Activated naive CD4-positive, alpha-beta T cell (primary cell): ENCODE results near the gene NT5DC4.
A peak's percentile ranks its signal among the peaks of the same experiment; 100 is the strongest.

ENCODE experiments used
- DNase-seq, 4 experiments: peaks; one replicate each; lab custom pipeline; 2025; lab: John Stamatoyannopoulos, UW

The NT5DC4 gene

DNA sequence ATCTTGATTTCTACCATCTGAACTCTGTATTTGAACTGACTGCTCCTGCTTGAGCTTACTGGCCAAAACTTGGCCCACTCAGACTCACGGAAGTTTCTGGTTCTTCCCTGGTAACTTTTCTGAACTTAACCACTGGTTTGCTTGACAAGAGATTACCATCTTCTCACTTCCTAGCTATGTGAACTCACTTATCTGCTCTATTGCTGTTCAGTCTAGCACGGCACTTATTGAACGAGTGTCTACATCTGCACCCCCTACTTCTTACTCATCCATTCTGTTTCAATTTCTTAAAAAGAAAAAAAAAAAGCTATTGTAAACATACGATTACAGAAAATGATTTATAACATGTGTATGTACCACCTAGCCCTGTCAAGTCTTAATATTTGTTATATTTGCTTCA is 34.6 kb downstream of the NT5DC4 start:
- no peak for DNase-seq

DNA sequence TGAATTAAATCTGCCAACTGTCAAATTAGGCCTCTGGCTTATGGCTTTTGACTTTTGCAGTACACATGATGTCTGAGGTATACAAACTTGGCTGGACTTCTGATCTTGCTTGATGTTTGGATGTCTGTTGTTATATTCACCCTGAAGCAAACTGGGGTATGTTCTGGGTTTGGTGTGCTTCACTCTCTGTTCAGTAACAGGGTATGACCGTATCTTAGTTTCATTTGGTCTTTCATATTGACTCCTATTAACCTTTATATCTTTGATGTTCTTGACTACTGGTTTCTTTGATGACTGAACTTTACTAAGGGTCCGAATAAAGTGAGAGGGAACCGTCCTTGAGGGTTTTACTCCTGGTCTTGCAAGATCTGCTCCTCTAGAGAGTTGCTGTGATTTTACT is 35.4 kb downstream of the NT5DC4 start:
- no peak for DNase-seq

DNA sequence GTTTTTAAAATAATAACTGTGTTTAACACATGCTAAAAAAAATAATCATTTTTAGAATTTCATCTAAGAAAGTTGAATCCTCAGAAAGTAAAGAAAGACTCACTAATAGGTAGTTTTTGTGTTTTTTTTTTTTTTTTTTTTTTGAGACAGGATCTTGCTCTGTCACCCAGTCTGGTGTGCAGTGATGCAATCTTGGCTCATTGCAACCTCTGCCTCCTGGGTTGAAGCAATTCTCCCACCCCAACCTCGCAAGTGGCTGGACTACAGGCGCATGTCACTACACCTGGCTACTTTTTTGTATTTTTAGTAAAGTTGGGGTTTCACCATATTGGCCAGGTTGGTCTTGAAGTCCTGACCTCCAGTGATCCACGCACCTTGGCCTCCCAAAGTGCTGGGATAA is 36.4 kb downstream of the NT5DC4 start:
- no peak for DNase-seq

DNA sequence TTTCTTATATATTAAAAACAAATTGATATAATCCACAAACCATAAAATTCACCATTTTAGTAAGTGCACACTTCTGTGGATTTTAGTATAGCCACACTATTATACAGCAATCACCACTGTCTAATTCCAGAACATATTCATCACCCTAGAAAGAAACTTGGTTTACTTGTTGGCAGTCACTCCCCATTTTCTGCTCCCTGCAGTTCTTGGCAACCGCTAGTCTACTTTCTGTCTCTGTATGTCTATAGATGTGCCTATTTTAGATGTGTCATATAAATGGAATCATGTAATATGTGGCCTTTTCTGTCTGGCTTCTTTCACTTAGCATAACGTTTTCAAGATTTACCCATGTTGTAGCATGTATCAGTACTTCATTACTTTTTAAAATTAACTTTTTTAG is 37.9 kb downstream of the NT5DC4 start:
- no peak for DNase-seq

- no peak for DNase-seq
These were observed 39.3 kb downstream of the NT5DC4 start for GRCh38 chr2:112760149-112760548.

- no peak for DNase-seq
These were observed 41.5 kb downstream of the NT5DC4 start for GRCh38 chr2:112762276-112762675.

GRCh38 chr2:112764071-112765044 is 43.5 kb downstream of the NT5DC4 start, which contains the start of gene CKAP2L:
CKAP2L (minus strand) TSS chr2:112764609; CDS start chr2:112764598, 11 bp downstream.
- DNase-seq = peak; percentile 74 to 91 (median 84)

- no peak for DNase-seq
These were observed 44.4 kb downstream of the NT5DC4 start for GRCh38 chr2:112765251-112765650.

GRCh38 chr2:112767693-112768330 is 47.0 kb downstream of the NT5DC4 start:
- no peak for DNase-seq

- no peak for DNase-seq
These were observed 47.6 kb downstream of the NT5DC4 start for GRCh38 chr2:112768432-112768831.

GRCh38 chr2:112772322-112772721 is 51.5 kb downstream of the NT5DC4 start:
- DNase-seq = no peak

DNA sequence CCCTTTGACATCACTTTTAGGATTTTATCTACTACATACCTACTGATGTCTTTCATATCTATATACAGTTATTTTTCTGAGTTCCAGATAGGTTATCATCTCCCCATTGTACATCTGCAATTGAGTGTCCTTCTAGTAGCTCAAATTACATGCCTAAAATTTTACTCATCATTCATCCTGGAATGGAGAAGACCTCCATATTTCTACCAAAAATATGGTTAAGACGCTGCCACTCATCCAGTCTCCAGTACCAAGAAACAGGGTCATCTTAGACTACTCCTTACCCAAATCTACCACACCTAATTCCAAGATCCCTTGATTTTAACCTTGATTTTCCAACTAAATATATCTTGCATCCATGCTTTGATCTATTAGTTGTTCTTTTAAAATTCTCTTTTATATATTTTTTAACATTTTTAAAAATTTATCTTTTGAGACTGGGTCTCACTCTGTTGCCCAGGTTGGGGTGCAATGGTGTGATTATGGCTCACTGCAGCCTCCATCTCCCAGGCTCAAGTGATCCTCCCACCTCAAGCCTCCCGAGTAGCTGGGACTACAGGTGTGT is 52.2 kb downstream of the NT5DC4 start:
- no peak for DNase-seq

- DNase-seq = no peak
These were observed 52.7 kb downstream of the NT5DC4 start for GRCh38 chr2:112773556-112773955.

DNA sequence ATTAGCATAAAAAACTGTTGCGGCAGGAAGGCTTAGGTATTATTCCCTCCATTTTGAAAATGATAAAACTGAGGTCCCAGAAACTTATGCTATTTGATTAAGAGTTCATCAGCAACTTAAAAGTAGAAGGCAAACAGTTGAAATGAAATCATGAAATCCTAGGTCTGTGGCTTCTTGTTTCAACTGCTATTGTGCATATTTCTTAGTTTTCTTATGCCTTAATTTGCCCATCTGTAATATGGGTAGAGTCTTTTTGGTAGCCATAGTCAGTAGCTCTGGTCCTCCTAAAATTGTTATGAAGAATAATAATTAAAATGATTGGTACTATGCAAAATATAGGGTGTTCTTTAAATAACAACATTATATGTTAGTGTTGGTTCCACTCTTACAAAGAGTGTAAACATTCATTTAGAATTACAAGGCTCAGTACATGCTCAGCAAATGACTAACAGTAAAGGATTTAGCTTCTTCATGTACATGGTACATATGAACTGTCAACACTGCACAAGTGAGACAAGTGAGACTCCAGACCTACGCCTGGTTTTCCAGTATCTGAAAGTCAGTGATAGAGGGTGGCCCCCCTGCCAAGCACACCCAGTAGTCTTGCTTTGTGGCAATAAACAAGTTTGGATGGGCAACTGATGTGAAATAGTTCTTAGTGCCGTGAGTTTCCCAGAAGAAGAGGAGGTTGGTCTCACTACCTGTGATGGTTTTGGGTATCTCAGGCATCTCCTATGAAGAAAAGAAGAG is 53.9 kb downstream of the NT5DC4 start:
- no peak for DNase-seq

DNA sequence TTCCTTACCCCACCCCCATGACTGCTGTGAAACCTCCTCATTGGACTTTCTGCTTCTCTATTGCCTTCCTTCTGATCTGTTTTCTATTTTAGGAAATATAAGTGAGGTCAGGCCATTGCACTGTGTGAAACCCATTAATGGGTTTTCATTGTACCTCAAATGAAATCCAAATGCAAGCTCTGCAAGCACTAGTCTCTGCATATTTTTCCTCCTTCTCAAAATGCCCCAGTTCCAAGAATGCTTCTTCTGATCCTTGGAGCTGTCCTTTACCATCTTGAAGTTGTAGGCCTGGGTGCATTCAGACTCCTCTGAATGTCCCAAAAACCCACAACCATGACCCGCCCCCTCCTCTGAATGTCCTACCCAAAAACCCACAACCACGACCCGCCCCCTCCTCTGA is 55.3 kb downstream of the NT5DC4 start:
- no peak for DNase-seq

DNA sequence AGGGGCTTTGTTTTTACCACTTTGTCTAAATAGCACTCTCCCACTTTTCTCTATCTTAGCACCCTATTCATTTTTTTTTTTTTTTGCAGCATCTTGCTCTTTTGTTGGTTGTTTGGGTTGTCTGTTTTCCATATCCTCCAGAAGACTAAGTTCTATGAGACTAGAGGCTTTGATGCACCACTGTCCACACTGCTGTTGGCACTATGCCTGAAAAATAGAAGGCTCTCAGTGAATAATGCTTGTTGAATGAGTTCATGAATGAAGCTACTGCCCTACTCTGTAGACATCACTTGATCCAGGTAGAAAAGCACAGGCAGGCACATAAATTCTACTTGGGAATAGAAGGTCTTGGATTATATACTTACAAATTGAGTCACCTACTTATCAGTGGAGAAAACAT is 56.2 kb downstream of the NT5DC4 start:
- DNase-seq = no peak

GRCh38 chr2:112779598-112779997 is 58.8 kb downstream of the NT5DC4 start:
- DNase-seq = no peak

DNA sequence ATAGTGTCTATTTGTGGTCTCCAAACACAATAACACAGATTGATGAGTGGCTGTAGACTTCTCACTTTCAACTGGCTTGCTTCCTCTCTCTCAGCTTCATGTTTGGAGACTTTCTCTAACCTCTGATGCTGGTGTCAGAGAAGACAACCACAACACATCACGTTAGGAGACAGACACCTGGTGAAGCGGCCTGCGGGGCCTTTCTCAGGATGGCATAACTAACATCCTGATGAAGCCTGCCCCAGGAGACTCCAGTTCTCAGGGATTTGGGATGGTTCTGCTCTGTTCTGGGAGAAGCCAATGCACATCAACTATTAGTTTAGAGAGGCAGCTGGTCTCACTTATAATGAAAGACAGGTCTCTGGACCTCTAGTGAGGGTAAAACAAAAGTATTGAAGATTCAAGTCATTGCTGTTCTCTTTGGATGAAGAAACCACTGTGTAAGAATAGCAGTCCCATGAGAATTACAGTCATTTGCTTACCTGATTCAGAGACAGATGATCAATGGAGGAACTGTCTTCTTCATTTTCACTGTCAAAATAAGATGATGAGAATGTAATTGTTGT is 61.5 kb downstream of the NT5DC4 start:
- DNase-seq = no peak

- no peak for DNase-seq
These were observed 62.4 kb downstream of the NT5DC4 start for GRCh38 chr2:112783187-112783714.

GRCh38 chr2:112784199-112785189 is 63.7 kb downstream of the NT5DC4 start, which contains the start of gene IL1A:
IL1A (minus strand) TSS chr2:112784493; CDS start chr2:112783770, 723 bp downstream.
- DNase-seq = no peak
